GM18867 (cell line): ENCODE measurements around the gene LRRC8E.

Experiments
- ATAC-seq: cut with Tn5 transposase; IDR thresholded peaks from one replicate; pipeline ENCODE4 v1.9.1; 2021; ENCODE audit warnings: mild to moderate bottlenecking, moderate library complexity; ENCODE audit not compliant: unreplicated experiment

LRRC8E gene

GRCh38 chr19:7867092-7867844 lies 21.0 kb upstream of the LRRC8E start:
- ATAC-seq: no peak

- no peak for ATAC-seq
Observed at GRCh38 chr19:7868326-7868670, 20.0 kb upstream of the LRRC8E start.

- peak; percentile 62 for ATAC-seq
Observed at GRCh38 chr19:7868671-7869452, 19.4 kb upstream of the LRRC8E start.

GRCh38 chr19:7869453-7869909 lies 18.8 kb upstream of the LRRC8E start:
- ATAC-seq: peak; percentile 59

- ATAC-seq: peak; percentile 11
Observed at GRCh38 chr19:7869910-7870511, 18.3 kb upstream of the LRRC8E start.

GRCh38 chr19:7870571-7871436 lies 17.5 kb upstream of the LRRC8E start:
- no peak for ATAC-seq

- ATAC-seq: no peak
Observed at GRCh38 chr19:7871437-7872305, 16.6 kb upstream of the LRRC8E start.

- no peak for ATAC-seq
Observed at GRCh38 chr19:7872306-7873204, 15.8 kb upstream of the LRRC8E start.

- no peak for ATAC-seq
Observed at GRCh38 chr19:7873304-7874075, 14.8 kb upstream of the LRRC8E start.

GRCh38 chr19:7874076-7874896 lies 14.0 kb upstream of the LRRC8E start, which contains the start of gene PRR36:
Gene PRR36 (minus strand): TSS chr19:7874390. CDS start chr19:7873689, 701 bp downstream.
- no peak for ATAC-seq

GRCh38 chr19:7874897-7875273 lies 13.4 kb upstream of the LRRC8E start:
- ATAC-seq: no peak

GRCh38 chr19:7877249-7877836 lies 11.0 kb upstream of the LRRC8E start:
- no peak for ATAC-seq

GRCh38 chr19:7879111-7879807 lies 9.1 kb upstream of the LRRC8E start:
- no peak for ATAC-seq

- ATAC-seq: no peak
Observed at GRCh38 chr19:7879836-7880235, 8.5 kb upstream of the LRRC8E start.

GRCh38 chr19:7881910-7882309 lies 6.4 kb upstream of the LRRC8E start:
- ATAC-seq: no peak

- no peak for ATAC-seq
Observed at GRCh38 chr19:7883105-7883504, 5.2 kb upstream of the LRRC8E start.
